HUES64 (cell line): ENCODE measurements around the gene PRSS27.

Experiments
- H3K27ac ChIP-seq: 2 replicates; pipeline ENCODE4 v1.7.0; 2013; ENCODE audit warnings: low read depth, low read length, inconsistent platforms
- H3K27me3 ChIP-seq: 2 replicates; pipeline ENCODE4 v1.6.1; 2013; ENCODE audit warnings: mild to moderate bottlenecking, low read length; ENCODE audit not compliant: insufficient read depth
- H3K36me3 ChIP-seq: 2 replicates; pipeline ENCODE4 v1.6.1; 2013; ENCODE audit warnings: mild to moderate bottlenecking, low read length; ENCODE audit not compliant: insufficient read depth
- H3K4me1 ChIP-seq: 2 replicates; pipeline ENCODE4 v1.6.1; 2013; ENCODE audit warnings: mild to moderate bottlenecking, low read length, moderate library complexity; ENCODE audit not compliant: insufficient read depth
- H3K4me3 ChIP-seq: 2 replicates; pipeline ENCODE4 v1.5.1; 2013; ENCODE audit warnings: mild to moderate bottlenecking, low read length, moderate library complexity
- H3K9ac ChIP-seq: 2 replicates; pipeline ENCODE4 v1.6.1; 2013; ENCODE audit warnings: mild to moderate bottlenecking, low read depth, low read length
- H3K9me3 ChIP-seq: 2 replicates; pipeline ENCODE4 v1.6.1; 2013; ENCODE audit warnings: low read depth, low read length; ENCODE audit not compliant: insufficient read depth
- WGBS: fragments of 150-250, 120-280 bp; methylation state at CpG from one replicate; pipeline ENCODE4 v1.1.7; 2013; ENCODE audit warnings: missing lambda C conversion rate; 5-methylcytosine and 5-hydroxymethylcytosine counted together

PRSS27 gene

DNA sequence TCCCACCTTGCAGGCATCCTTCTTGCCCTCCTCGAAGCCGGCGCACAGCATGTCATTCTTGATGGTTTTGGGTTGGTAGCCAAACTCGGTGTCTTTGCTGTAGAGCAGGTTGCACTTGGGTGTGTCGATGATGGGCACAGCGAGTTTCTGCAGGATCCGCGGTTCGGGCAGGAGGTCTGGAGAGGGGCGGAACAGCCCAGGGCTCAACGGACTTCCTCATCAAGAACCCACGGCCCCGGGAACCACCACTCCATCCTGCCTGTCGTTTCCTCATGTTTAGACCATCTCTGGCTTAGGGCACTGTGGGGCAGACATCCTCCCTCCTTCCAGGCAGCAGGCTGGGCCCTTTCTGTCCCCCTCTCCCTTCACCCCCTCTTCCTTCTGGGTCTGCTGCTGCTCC, 6.5 kb downstream of the PRSS27 start:
- whole genome bisulfite sequencing = 79% methylated on average over 14 of the region's 14 CpGs
- no peak overlapping the region for H3K27ac ChIP-seq
- no peak overlapping the region for H3K9ac ChIP-seq
- peaks cover 2% of the 10 kb centered on the region; the same call in 1 of the 2 replicates for H3K36me3 ChIP-seq
- no peaks in the 10 kb centered on the region for H3K27me3 ChIP-seq
- H3K4me1 ChIP-seq = no peaks in the 10 kb centered on the region
- no peak overlapping the region for H3K4me3 ChIP-seq
- no peaks in the 10 kb centered on the region for H3K9me3 ChIP-seq

DNA sequence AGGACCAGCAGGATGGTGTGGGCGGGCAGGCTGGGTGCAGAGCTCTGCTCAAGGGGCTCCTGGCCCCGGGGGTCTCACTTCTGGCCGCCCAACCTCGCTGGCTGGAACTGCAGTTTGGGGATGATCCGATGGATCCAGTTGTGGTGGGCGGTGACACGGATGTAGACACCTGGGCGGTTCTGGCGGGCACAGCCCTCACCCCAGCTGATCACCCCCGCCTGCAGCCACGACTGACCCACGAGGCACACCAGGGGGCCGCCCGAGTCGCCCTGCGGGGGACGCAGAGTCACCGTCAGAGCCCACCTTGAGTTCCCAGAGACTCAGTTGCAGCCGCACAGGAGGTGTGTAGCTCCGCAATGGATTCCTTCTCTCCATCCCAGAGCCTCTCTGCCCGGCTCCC, 7.5 kb downstream of the PRSS27 start:
- H3K4me3 ChIP-seq = no peak overlapping the region
- H3K4me1 ChIP-seq = no peaks in the 10 kb centered on the region
- WGBS = 83% methylated on average over 21 of the region's 21 CpGs
- no peak overlapping the region for H3K9ac ChIP-seq
- peaks cover 11% of the 10 kb centered on the region for H3K36me3 ChIP-seq
- H3K27ac ChIP-seq = no peak overlapping the region
- no peaks in the 10 kb centered on the region for H3K9me3 ChIP-seq
- H3K27me3 ChIP-seq = no peaks in the 10 kb centered on the region

- Histone ChIP-seq H3K36me3 (peaks cover 16% of the 10 kb centered on the region), H3K9ac (no peak overlapping the region), H3K27me3 (no peaks in the 10 kb centered on the region), H3K4me3 (no peak overlapping the region), H3K27ac (no peak overlapping the region), H3K9me3 (no peaks in the 10 kb centered on the region), H3K4me1 (no peaks in the 10 kb centered on the region)
- 86% methylated on average over 14 of the region's 14 CpGs for WGBS
Measured at GRCh38 chr16:2712063-2712441, 8.0 kb downstream of the PRSS27 start.

- no peak overlapping the region for H3K4me3 ChIP-seq
- no peaks in the 10 kb centered on the region for H3K27me3 ChIP-seq
- WGBS = 86% methylated on average over 22 of the region's 22 CpGs
- H3K4me1 ChIP-seq = no peaks in the 10 kb centered on the region
- H3K27ac ChIP-seq = no peak overlapping the region
- no peaks in the 10 kb centered on the region for H3K9me3 ChIP-seq
- no peak overlapping the region for H3K9ac ChIP-seq
- peaks cover 18% of the 10 kb centered on the region for H3K36me3 ChIP-seq
Measured at GRCh38 chr16:2711370-2712062, 8.5 kb downstream of the PRSS27 start.

GRCh38 chr16:2710711-2711231, 9.3 kb downstream of the PRSS27 start:
- H3K27me3 ChIP-seq = no peaks in the 10 kb centered on the region
- no peak overlapping the region for H3K27ac ChIP-seq
- no peak overlapping the region for H3K4me3 ChIP-seq
- H3K9ac ChIP-seq = no peak overlapping the region
- peaks cover 18% of the 10 kb centered on the region for H3K36me3 ChIP-seq
- H3K9me3 ChIP-seq = no peaks in the 10 kb centered on the region
- no peaks in the 10 kb centered on the region for H3K4me1 ChIP-seq
- 89% methylated on average over 11 of the region's 11 CpGs for WGBS

- no peaks in the 10 kb centered on the region for H3K27me3 ChIP-seq
- H3K36me3 ChIP-seq = peaks cover 20% of the 10 kb centered on the region
- H3K9ac ChIP-seq = no peak overlapping the region
- H3K4me1 ChIP-seq = no peaks in the 10 kb centered on the region
- H3K9me3 ChIP-seq = no peaks in the 10 kb centered on the region
- H3K4me3 ChIP-seq = no peak overlapping the region
- no peak overlapping the region for H3K27ac ChIP-seq
- WGBS = 94% methylated on average over 20 of the region's 20 CpGs
Measured at GRCh38 chr16:2710021-2710710, 9.9 kb downstream of the PRSS27 start.

GRCh38 chr16:2709588-2709984, 10.4 kb downstream of the PRSS27 start:
- Histone ChIP-seq H3K27me3 (no peaks in the 10 kb centered on the region), H3K36me3 (peaks cover 26% of the 10 kb centered on the region), H3K9ac (no peak overlapping the region), H3K4me1 (no peaks in the 10 kb centered on the region), H3K27ac (no peak overlapping the region), H3K4me3 (no peak overlapping the region), H3K9me3 (no peaks in the 10 kb centered on the region)
- 95% methylated on average over 10 of the region's 10 CpGs for WGBS

DNA sequence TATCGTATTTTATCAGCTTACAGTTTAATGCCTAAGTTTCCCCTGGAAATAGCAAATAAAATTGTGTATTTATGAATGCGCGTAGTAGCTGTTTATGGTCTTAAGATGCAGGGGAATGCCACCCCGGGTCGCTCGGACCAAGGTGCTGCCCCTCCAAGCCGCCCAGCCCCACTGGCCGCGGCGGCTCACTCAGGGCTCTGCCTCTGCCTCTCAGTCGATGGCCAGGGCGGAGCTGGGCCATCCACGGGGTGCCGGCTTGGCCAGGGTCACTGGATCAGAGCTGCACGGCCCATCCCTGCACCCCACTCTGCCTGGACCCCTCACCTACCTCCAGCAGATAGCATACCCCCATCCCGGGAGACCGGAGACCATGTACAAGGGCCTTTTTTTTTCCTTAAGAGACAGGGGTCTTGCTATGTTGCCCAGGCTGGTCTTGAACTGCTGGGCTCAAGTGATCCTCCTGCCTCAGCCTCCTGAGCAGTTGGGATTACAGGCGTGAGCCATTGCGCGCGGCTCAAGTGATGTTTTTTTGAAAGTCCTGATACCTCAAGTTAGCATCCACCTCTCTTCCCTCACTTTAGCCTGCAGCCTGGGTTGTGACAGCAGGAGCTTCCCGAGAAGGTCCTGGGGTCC, 11.0 kb downstream of the PRSS27 start:
- no peak overlapping the region for H3K9ac ChIP-seq
- H3K4me3 ChIP-seq = no peak overlapping the region
- 95% methylated on average over 22 of the region's 22 CpGs for WGBS
- peaks cover 27% of the 10 kb centered on the region for H3K36me3 ChIP-seq
- H3K4me1 ChIP-seq = no peaks in the 10 kb centered on the region
- no peaks in the 10 kb centered on the region for H3K9me3 ChIP-seq
- H3K27me3 ChIP-seq = no peaks in the 10 kb centered on the region
- no peak overlapping the region for H3K27ac ChIP-seq

GRCh38 chr16:2708290-2708639, 11.8 kb downstream of the PRSS27 start:
- peaks cover 27% of the 10 kb centered on the region for H3K36me3 ChIP-seq
- no peak overlapping the region for H3K27ac ChIP-seq
- H3K4me3 ChIP-seq = no peak overlapping the region
- H3K9ac ChIP-seq = no peak overlapping the region
- no peaks in the 10 kb centered on the region for H3K9me3 ChIP-seq
- no peaks in the 10 kb centered on the region for H3K27me3 ChIP-seq
- no peaks in the 10 kb centered on the region for H3K4me1 ChIP-seq
- 97% methylated on average over 14 of the region's 14 CpGs for WGBS

DNA sequence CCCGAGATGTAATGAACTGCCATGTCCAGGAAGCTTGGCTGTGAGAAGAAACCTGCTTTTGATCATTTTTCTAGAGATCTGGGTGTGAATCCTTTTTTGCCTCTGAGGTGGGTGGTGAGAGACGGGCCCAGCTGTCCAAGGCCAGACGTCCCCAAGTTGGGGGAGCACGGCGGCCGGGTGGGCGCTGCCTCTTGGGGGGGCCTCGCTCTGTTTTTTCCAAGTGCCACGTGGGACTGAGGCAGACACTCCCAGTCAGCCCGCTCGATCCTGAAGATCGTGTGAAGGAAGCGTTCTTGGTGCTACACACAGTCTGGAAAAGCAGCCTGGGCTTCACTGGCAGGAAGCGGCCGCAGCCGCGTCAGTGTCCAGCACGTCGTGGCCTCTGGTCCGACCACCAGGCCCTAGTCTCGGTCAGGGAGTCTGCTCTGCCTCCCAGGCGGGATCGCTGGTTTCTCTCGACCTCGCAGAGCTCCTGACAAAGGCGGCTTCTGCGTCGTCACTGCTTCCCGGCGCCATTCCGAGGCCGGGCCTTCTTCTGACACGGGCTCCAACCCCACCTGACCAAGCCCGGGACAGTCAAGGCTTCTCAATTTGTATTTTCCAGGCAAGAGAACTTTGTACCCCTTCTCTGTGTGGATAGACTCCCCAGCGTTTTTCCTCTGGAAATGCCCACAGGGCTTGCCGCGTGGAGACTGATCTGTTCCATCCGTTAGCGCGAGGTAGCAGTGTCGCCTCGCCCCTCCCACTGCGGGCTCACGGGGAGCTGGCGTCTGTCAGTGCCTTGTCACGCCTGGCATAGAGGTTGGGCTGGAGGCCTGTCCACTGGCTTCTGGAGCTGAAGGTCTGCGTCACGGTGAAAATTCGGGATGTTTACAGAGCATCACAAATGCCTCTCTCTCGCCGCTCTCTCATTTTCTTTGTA, 12.4 kb downstream of the PRSS27 start:
- Histone ChIP-seq H3K9me3 (no peaks in the 10 kb centered on the region), H3K27me3 (no peaks in the 10 kb centered on the region), H3K27ac (no peak overlapping the region), H3K4me1 (no peaks in the 10 kb centered on the region), H3K36me3 (peaks cover 29% of the 10 kb centered on the region), H3K4me3 (no peak overlapping the region), H3K9ac (no peak overlapping the region)
- 95% methylated on average over 51 of the region's 51 CpGs for WGBS
